ENCODE results near the gene FAM120A.

FAM120A gene

DNA sequence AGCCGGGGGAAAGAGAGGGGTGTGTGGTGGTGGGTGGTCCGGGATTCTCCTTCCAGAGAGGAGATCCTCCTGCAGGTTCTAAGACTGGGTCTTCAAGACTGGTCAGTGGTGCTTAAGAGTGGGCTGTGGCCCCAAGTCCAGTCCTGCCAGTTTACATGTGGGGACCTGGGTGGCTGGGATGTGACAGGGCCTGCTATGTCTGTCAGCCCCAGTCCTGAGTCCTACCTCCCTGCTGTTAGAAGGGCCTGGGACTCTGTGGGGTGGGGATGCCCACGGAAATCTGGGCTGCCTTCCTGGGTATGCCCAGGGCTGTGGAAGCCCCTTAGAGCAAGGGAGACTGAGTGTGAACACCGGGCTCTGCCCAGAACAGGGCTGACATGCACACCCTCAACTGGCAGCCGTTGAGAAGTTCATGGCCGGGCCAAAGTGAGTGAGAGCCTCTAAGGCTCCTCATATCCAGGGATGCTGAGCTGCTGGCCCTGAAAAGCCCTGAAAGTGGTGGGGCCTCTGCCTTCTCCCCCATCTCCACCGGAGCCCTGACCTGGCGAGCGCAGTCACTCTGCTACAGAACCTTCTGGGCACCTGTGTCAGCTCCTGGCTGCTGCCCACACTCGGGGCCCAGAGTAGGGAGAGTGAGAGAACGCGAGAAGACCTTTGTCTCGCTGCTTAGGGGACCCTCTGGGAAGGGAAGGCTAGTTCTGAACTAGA, 126.6 kb downstream of the FAM120A start:
- no peak for DNase-seq (ENCODE audit: low read depth in 2 of 2)

DNA sequence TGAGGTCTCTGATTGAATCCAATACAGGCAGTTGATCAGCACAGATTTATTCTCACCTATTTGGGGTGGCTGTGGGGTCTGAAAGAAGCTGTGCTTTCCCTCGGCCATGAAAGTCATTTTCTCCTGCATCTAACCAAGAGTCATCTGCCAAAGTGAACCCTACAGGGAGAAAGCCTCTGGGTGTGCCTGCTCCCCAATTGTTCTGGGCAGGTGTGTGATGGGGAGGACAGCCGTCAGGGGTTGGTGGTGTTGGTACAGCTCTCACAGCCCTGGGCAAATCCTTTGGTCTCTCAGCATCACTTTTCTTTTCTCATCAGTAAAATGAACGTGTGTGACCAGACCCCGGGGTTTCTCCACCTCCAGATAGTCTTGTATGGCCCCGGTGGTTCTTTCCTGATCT, 127.4 kb downstream of the FAM120A start:
- DNase-seq (ENCODE audit: low read depth in 2 of 2): no peak

DNA sequence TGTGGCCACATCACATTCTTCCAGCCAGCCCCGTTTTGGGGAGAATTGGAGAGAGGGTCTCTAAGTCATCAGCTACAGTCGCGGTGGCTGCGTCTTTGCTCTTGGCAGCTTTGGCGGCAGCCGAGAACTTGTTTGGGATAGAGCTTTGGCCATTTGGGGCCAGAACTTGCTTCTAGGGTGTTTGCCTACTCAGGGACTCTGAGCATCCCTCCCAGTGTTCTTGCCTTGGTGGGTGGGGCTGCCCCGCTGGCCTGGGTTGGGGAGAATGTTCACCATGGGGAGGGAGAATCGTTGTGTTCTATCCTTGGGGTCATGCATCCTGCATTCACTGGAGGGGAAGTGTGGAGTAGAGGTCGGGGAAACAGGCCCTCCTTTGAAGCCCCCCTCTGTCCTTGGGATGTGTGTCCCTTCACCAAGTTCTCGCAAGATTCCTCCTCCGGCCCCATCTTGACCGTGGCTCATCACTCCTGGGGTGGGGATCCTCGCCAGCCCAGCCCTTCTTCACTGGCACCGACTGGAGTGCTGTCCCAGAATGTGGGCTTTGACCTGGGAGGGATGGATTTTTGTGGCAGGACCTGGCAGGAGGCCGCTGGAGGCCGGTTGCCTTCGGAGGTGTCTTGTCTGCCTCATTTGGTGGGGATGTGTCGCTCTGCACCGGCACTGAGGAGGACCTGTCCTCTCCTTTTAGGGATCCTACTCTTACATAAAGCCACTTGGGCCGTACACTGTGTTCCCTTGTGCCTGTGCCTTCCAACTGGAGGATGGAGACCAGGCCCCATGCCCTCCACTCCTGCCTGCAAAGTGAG, 128.4 kb downstream of the FAM120A start:
- DNase-seq (ENCODE audit: low read depth in 2 of 2): no peak

DNA sequence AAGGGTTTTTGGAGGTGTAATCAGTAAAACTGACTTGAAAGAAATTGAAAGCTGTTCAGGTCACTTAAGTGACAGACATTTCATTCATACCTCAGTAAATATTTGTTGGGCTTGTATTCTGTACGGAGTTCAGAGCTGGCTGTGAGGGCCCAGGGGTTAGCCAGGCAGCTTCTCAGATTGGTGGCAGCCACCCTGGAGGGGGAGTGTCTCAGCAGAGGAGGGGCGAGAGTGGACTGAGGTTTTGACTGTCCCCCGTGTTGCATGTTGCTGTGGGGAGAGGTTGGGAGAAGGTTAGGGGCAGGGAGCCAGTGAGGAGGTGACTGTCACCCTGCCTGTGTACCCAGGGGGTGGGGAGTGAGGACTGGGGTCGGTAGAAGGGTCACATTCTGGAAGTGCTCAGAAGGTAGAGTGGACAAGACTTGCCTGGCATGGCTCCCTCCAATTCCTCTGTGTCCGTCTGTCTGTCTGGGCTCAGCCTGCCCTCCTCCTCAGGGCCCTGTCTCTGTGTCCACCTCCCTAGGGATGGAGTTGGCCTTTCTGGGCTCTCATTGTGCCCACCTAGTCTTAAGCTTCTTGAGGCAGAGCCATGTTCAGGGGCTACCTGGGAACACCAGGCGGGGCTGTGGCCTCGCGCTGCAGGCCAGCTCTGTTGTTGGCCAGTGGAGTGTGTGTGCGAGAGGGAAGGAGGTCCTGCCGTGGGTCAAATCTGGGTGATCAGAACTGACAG, 129.3 kb downstream of the FAM120A start:
- DNase-seq (ENCODE audit: low read depth in 2 of 2): no peak

DNA sequence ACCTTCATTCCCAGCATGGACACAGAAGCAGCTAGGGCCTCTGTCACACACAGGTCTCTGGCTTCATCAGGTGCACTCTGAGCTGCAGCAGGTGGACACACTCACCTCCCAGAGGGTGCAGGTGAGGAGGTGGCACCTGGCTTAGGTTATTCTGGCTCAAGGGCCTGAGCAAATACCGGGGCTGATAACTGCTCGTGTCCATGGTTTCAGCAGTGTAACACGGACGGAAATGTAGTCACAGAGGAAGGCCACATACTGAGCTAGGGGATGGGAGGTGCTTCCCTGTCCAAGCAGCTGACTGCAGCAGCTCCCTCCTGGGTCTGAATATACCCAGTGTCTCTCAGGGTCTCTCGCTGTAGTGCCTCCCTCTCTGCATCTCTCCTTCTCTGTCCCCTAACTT, 130.6 kb downstream of the FAM120A start:
- DNase-seq (ENCODE audit: low read depth in 2 of 2): no peak

DNA sequence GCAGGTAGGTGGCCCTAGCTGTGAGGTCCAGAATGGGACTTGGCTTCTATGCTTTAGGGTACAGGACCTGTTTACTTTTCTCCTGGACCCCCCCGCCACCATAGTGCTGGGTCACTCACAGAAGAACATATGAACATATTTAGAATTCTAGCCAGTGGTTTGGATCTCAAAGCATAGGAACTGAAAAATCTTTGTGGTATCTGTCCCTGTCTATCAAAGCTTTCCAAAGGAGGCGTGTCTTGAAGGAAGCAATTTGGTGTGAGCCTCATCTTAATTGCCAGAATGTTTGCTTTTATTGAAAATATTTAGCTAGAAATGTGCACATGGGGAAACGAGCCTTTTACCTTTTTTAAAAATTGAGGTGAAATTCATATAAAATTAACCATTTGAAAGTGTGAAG, 131.1 kb downstream of the FAM120A start:
- DNase-seq (ENCODE audit: low read depth in 2 of 2): no peak

DNA sequence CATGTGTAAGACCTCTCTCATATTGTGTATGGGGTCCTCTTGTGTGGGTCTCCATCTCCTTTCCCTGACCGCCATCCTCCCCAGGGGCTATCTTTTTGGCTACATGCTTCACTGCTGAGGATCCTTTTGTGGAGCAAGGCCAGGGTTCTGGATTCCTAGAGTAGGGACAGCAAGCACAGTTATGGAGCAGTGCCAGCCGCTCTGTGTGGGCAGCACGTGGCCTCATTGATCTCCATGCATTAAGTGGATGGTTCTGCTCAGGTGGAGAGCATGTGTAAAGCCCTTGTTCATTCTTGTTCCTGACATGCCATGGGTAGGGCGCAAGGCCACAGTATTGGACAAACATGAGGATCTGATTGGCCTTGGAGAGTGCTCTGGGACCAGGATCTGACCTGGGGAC, 133.8 kb downstream of the FAM120A start:
- no peak for DNase-seq (ENCODE audit: low read depth in 2 of 2)

DNA sequence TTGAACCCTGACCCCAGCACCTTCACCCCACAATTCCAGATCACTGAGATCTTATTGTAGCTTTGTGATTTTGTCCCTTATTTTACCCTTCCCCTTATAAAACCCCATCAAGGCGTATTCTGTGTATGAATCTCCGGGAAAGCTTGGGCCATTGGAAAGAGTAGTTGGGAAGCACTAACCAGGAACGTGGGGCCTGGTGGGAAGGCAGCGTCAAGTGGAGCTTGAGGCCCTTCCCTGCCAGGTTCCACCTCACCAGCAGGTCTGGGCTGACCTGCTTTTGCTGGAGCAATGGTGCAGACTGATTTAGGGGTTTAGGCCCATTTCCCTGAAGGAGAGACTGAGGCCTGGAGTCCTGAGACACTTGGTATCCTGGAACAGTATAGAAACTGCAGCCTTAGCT, 134.2 kb downstream of the FAM120A start:
- no peak for DNase-seq (ENCODE audit: low read depth in 2 of 2)

DNA sequence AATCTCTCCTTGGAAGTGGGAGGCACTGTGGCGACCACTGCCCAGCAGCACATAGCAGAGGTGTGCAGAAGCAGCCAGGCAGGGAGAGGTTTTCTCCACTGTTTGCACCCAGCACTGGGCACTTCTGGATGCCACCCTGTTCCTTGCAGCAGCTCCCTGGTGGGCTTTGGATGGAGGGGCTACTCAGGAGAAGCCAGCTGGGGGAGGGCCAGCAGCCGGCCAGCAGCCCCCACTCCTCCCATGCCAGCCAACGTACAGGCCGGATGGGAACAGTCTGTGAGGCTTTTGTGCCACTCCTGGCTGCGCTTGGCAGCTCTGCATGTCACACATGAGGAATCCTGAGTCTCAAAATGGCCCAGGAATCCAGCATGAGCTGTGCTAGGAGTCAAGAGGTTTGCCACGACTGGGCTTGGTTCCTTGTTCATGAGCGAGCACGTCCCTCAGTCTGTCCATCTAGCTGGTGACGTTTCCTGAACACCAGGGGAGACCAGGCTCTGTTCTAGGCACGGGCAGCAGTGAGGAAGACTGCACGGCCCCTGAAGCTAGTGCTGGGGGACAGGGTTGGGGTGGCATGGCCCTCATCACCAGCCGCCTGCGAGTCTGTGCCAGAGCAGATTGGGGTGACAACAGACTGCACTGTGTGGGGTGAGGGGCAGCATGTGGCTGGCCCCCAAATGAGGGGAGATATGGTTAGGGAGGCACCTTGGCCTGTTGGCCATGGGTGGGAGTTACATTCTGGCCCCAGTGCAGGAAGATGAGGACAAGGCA, 135.0 kb downstream of the FAM120A start:
- DNase-seq (ENCODE audit: low read depth in 2 of 2): no peak

DNA sequence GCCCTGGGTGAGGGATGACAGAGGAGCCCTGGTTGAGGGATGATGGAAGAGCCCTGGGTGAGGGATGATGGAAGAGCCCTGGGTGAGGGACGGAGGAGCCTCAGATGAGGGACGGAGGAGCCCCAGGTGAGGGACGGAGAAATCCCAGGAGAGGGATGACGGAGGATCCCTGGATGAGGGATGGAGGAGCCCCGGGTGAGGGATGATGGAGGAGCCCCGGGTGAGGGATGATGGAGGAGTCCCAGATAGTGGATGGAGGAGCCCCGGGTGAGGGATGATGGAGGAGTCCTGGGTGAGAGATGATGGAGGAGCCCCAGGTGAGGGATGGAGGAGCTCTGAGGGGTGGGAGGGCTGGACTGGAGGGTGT, 135.8 kb downstream of the FAM120A start:
- no peak for DNase-seq (ENCODE audit: low read depth in 2 of 2)

DNA sequence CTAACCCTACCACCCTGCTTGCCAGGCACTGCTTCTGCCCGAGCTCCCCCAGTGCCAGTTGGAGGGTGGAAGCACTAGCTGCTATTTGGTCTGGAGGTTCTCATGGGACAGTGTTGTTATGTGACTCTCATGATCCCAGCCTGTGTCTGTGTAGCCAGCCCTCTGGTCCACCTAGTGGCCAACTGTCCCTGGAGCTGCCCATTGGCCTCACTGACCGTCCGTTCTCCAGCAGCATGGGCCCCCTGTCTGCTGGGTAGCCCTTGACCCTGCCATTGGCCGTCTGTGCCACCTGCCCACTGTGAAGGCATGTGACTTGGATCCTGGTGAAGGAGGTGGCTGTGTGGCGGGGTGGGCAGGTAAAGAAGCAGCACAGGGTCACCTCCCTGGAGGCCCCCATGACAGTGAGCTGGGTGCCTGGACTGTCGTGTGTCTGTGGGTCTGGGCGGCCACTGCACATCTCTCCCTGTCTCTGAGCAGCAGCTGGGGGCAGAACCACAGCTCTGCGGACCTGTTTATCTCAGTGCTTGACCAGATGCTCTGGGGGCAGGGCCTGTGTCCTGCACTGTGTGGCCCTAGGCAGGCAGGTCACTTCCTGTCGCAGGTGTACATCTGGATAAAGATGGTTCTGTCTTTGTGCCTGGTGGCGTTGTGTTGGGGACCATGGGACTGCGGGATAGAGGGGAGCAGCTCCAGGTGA, 136.3 kb downstream of the FAM120A start:
- DNase-seq (ENCODE audit: low read depth in 2 of 2): no peak

DNA sequence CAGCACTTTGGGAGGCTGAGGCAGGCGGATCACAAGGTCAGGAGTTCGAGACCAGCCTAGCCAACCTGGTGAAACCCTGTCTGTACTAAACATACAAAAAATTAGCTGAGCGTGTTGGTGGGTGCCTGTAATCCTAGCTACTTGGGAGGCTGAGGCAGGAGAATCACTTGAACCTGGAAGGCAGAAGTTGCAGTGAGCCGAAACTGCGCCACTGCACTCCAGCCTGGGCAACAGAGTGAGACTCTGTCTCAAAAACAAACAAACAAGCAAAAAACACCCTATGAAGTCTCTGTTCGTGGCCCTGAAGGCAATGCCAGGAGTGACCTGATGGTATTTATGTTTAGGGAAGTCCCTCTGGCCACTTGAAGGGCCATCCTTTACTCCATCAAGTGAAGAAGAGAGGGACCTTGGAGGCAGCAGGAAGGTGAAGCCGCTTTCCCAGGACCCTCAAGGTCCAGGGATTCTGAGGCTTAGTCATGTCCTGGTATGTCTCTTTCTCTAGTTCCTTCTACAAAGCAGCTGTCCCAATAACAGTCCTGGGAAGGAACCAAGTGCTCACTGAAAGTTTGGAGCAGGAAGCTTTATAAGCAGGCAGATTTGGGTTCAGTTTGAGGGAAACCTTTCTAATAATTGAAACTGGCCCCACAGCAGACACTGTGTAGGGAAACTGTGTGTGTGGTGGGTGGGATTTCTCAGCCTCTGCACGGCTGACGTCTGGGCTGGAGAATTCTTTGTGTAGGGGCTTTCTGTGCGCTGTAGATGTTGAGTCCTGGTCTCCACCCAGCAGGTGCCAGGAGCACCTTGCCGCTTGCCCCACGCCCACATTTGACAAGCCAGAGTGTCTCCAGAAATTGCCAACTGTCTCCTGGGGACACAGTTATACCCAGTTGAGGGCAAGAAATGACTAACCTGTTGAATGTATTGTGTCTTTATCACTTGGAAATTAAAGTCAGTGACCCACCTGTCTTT, 137.4 kb downstream of the FAM120A start:
- DNase-seq (ENCODE audit: low read depth in 2 of 2): no peak

DNA sequence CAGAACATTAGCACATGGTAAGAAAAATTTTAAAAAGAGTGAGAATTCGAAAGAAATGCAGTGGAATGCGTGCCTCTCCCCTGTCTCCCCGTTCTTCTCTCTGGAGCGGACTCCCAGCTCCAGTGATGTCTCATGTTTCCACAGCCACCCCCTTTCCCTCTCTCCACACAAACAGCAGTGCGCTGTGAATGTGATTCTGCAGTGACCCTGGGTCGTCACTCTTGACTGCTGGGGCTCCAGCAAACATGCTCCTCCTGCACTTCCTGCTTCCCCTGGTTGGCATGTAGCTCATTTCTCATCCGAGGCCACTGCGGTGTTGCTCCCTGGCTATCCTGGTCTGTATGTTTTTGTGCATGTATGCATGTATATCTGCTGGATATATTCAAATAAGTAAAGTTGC, 138.2 kb downstream of the FAM120A start:
- no peak for DNase-seq (ENCODE audit: low read depth in 2 of 2)

DNA sequence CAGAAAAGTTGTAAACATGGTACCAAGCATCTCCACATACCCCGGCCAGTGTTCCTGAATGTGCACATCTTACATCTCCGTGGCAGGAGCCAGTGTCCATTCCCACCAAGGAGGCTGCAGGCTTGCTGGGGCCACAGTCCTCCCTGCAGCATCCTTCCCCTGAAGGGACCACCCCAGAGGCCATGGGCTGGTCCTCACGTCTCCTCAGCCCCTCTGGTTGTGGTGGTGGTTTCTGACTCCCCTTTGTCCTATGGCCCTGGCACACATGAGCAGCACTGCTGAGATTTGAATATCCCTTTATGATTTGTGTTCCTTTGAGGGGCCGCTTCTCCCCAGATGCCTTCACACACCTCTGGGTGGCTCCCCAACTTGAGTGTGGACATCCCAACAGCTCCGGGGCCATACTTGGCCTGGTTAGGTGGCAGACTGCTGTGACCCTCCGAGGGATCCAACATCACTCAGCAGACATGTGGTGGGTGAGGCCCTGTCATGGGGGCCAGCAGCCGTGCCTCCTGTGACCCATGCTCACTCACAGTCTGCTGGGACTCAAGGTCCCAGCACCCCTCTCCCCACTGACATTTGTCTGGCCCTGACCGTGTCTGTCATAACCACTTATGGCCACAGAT, 139.2 kb downstream of the FAM120A start:
- DNase-seq (ENCODE audit: low read depth in 2 of 2): no peak

DNA sequence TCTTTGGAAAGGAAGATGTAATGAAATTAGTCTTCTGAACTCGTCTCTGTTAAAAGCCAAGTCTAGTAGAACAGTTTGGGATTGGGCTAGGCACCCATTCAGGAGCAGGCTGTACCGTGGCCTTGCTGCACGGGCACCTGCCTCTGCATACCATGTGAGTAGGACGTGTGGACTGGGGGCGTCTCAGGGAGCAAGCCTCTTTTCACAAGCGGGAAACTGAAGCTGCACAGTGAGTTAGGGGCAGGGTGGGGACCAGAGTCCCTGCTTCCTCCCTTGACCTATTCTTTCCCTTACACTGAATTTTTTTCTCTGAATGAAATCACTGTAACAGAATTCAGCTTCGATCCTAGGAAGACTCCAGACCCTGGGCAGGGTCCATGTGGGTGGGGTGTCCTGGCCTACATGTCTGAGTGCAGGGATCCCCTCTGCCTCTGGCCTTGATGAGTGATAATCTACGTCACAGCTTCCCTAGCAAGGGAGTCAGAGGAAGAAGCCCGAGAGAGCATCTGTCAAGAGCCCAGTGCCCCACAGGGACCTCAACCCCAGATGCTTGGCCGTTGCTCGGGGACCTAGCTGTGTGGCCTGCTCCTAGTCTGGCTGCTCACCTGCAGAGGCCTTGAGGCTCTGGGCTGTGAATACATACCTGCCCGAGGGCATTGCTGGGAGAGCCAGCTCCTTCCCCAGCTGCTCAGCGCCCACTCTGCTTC, 140.0 kb downstream of the FAM120A start:
- DNase-seq (ENCODE audit: low read depth in 2 of 2): no peak

DNA sequence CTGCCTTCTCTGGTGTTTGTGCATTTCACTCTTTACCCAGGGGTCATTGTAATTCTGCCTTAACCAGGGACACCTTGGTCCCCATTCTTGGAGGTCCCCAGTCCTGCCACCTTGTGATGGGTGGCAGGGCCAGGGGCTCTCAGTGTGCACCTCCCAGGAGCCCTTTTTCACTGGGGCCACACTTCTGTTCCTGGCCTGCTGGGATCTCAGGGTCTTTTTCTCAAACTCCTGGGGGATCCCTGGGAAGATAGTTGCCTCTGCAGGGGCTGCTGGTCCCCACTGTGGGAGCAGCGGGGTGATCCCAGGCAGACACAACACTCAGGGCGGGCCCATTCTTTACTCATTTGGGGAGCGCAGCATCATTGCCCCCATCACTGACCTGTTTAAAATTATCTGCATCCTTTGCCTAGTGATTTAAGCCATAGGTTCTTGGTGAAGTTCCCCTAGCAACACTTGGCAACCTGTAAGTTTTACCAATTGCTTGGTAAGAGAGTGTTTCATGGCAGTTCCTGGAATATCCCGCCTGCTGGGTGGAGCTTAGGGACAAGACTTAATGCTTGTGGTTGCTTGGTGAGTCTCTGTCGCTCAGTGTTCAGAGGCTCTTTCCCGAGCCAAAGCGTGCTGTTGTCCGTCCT, 140.6 kb downstream of the FAM120A start:
- DNase-seq (ENCODE audit: low read depth in 2 of 2): no peak

DNA sequence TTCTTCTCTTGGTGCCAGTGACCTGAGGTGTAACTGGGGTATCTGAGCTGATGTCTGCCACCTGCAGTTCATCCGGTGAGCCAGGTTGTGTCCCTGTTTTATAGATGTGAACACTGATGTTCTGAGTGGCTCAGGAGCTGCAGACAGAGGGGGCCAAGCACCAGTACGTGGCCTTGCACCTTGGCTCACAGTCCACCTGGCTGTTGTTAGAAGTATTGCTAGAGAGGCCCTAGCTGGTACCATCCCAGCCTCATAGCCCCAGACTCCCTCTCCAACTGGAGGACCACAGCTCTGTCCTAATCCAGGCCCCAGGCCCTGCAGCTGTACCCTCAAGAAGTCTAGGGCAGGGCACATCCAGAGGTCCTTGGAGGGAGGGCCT, 141.1 kb downstream of the FAM120A start:
- no peak for DNase-seq (ENCODE audit: low read depth in 2 of 2)

DNA sequence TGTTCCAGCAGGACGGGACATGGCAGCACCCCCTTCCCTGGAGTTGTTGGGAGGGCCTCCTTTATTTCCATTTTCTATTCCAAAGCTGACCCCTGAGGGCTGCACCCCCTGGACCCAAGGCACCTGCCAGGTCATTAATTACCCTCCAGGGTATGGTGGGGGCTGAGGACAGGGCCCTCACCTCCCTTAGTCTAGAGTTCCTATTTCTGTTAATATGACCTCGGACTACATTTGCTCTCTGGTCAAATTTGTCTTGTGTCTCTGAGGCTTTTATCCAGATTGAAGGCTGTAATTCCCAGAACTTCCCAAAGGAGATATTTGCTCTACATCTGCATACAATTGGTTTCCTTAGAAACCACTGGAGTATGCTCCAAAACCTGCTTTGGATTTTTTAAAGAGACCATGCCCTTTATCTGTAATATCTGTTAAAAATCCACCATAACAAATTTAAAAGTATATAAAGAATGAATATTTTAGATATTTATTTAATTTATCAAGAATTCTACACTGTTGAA, 141.7 kb downstream of the FAM120A start:
- DNase-seq (ENCODE audit: low read depth in 2 of 2): no peak

Measured in stimulated activated CD8-positive, alpha-beta memory T cell treated with anti-CD3 and anti-CD28 coated beads, Interleukin-7, amount 100 ng/mL, for 4 hours (primary cell).